Endothelial cell of umbilical vein (primary cell): ENCODE data around the gene DIS3L2. TPM values are rescaled to one million over a fixed set of nuclear protein-coding genes. Genes with fewer than 3 reads are reported as not detected.

Experiments used
- BruUV-seq: library from RNA; stranded (reverse); fragments of 400-500 nt; replicated peaks from 2 replicates; lab custom pipeline; 2021; lab: Mats Ljungman, UMichigan
- CTCF ChIA-PET: fragments of 300-600, 350-600 bp; sonication (Branson Sonifier 250); formaldehyde crosslinking; loops from one replicate; lab custom pipeline; 2021; ENCODE audit warnings: antibody characterized with exemption, inconsistent platforms; lab: Charles Lee
- POLR2A ChIA-PET: fragments of 300-600, 350-600 bp; sonication (Branson Sonifier 250); formaldehyde crosslinking; loops from one replicate; lab custom pipeline; 2021; ENCODE audit warnings: antibody characterized with exemption, inconsistent platforms; lab: Charles Lee
- DNase-seq: peaks from one replicate; pipeline ENCODE4 v3.0.0-alpha.2; 2011; ENCODE audit warnings: low read depth, low spot score
- FAIRE-seq: peaks from 2 replicates; lab custom pipeline; 2011; peaks lifted over from hg19 to GRCh38; lab: Jason Lieb, UNC
- H2AFZ ChIP-seq: 2 replicates; pipeline ENCODE4 v1.6.0; 2012; ENCODE audit warnings: low read depth, low read length, control low read depth, inconsistent platforms
- H3K27ac ChIP-seq: 2 replicates; pipeline ENCODE4 v1.5.1; 2011; ENCODE audit warnings: low read depth, mild to moderate bottlenecking, control low read depth, low read length, moderate library complexity; ENCODE audit not compliant: insufficient read depth
- H3K27me3 ChIP-seq, 2 experiments: 2 replicates each; pipeline versions ENCODE4 v1.6.0 to v1.6.1; 2011; ENCODE audit warnings: low read length in 2 of 2, mixed read lengths in 1 of 2; ENCODE audit not compliant: control insufficient read depth in 2 of 2, insufficient read depth in 2 of 2
- H3K36me3 ChIP-seq, 2 experiments: 2 replicates in 1 of 2; 3 replicates in 1 of 2; pipeline ENCODE4 v1.5.1; 2011; ENCODE audit warnings: low read length in 2 of 2, mild to moderate bottlenecking in 1 of 2, moderate library complexity in 1 of 2; ENCODE audit not compliant: control insufficient read depth in 2 of 2, insufficient read depth in 2 of 2; ENCODE audit errors: extremely low read depth in 1 of 2
- H3K4me1 ChIP-seq: 3 replicates; pipeline ENCODE4 v1.5.1; 2011; ENCODE audit warnings: mild to moderate bottlenecking, low read length; ENCODE audit not compliant: control insufficient read depth, insufficient read depth; ENCODE audit errors: extremely low read depth
- H3K4me2 ChIP-seq: 2 replicates; pipeline ENCODE4 v1.6.1; 2011; ENCODE audit warnings: low read length, control low read depth, mixed read lengths; ENCODE audit not compliant: insufficient read depth
- H3K4me3 ChIP-seq, 3 experiments: fragments of 200-600 bp in 1 of 3; sonication (generic), shearing (Covaris generic) in 1 of 3; replicated peaks in 1 of 3; 2 replicates each; pipeline ENCODE4 v1.5.1; 2011 to 2016; ENCODE audit warnings: control low read depth in 3 of 3, low read length in 3 of 3, mild to moderate bottlenecking in 2 of 3, inconsistent platforms in 1 of 3, low read depth in 1 of 3, moderate library complexity in 1 of 3; ENCODE audit not compliant: insufficient read depth in 1 of 3
- H3K79me2 ChIP-seq: 2 replicates; pipeline ENCODE4 v1.6.0; 2012; ENCODE audit warnings: low read length, inconsistent platforms; ENCODE audit not compliant: control insufficient read depth, insufficient read depth
- H3K9ac ChIP-seq: replicated peaks from 2 replicates; pipeline ENCODE3; 2011; ENCODE audit warnings: low read length, control low read depth; ENCODE audit not compliant: insufficient read depth; ENCODE audit errors: extremely low read depth
- H3K9me1 ChIP-seq: replicated peaks from 3 replicates; pipeline ENCODE4 v1.6.0; 2011; ENCODE audit warnings: mild to moderate bottlenecking, low read length; ENCODE audit not compliant: control insufficient read depth, insufficient read depth; ENCODE audit errors: extremely low read depth
- H3K9me3 ChIP-seq: replicated peaks from 2 replicates; pipeline ENCODE4 v1.5.1; 2012; ENCODE audit warnings: low read length, inconsistent platforms; ENCODE audit not compliant: control insufficient read depth, insufficient read depth
- H4K20me1 ChIP-seq: replicated peaks from 2 replicates; pipeline ENCODE3; 2011; ENCODE audit warnings: mild to moderate bottlenecking, low read length; ENCODE audit not compliant: control insufficient read depth, insufficient read depth; ENCODE audit errors: extremely low read depth
- EZH2 ChIP-seq: IDR thresholded peaks from 2 replicates; pipeline ENCODE4 v1.6.1; 2012; ENCODE audit warnings: borderline replicate concordance, low read depth, mild to moderate bottlenecking, moderate library complexity, low read length, inconsistent platforms; ENCODE audit not compliant: severe bottlenecking
- FOS ChIP-seq: IDR thresholded peaks from 2 replicates; pipeline ENCODE4 v1.6.1; 2011; ENCODE audit warnings: mild to moderate bottlenecking, low read length, moderate library complexity, borderline replicate concordance; ENCODE audit not compliant: insufficient read depth
- GATA2 ChIP-seq: IDR thresholded peaks from 2 replicates; pipeline ENCODE4 v1.7.0; 2011; ENCODE audit warnings: low read depth, mild to moderate bottlenecking, moderate library complexity, mixed read lengths, low read length; ENCODE audit not compliant: insufficient read length, insufficient read depth
- JUN ChIP-seq: IDR thresholded peaks from 2 replicates; pipeline ENCODE4 v1.6.1; 2011; ENCODE audit warnings: borderline replicate concordance, low read depth; ENCODE audit not compliant: insufficient read length, insufficient read depth
- MYC ChIP-seq: IDR thresholded peaks from one replicate; pipeline ENCODE4 v1.6.1; 2011; ENCODE audit warnings: mild to moderate bottlenecking, low read depth, low read length
- POLR2A ChIP-seq: IDR thresholded peaks from 2 replicates; pipeline ENCODE4 v1.6.1; 2012; ENCODE audit warnings: low read depth, mild to moderate bottlenecking, control low read depth, low read length
- POLR2AphosphoS5 ChIP-seq: IDR thresholded peaks from 2 replicates; pipeline ENCODE4 v1.6.1; 2012; ENCODE audit warnings: low read depth, mild to moderate bottlenecking, control low read depth, low read length, moderate library complexity; ENCODE audit not compliant: insufficient read depth
- dilution Hi-C: fragments of 300-500 bp; cut with MboI; formaldehyde crosslinking; loops from one replicate; pipeline ENCODE4 v1.15.0; 2019; ENCODE audit warnings: low sequenced_read_pairs; ENCODE audit not compliant: extremely low pct_ligation_motif_present
- intact Hi-C: fragments of 100-400 bp; cut with micrococcal nuclease; formaldehyde crosslinking; loops from one replicate; pipeline ENCODE4 v1.10.0; 2022
- polyA plus RNA-seq, 4 experiments: library from polyadenylated mRNA; depleted of rRNA in 3 of 4; stranded (reverse) in 3 of 4; unstranded in 1 of 4; fragments of >200 nt; gene quantifications; 2 replicates each; pipeline versions ENCODE4 v1.2.1 to v1.2.3, GENCODE V29; 2011 to 2012; ENCODE audit warnings: missing spikeins in 1 of 4
- total RNA-seq: library from RNA; stranded (reverse); gene quantifications from 2 replicates; pipeline ENCODE4 v1.2.3, GENCODE V29; 2021
- TF ChIP-seq, protein P1 (sequence below), 2 donors: IDR thresholded peaks; 1 replicate in 1 of 2; 2 replicates in 1 of 2; pipeline ENCODE4 v1.5.1; 2011; ENCODE audit warnings: low read length in 2 of 2, mild to moderate bottlenecking in 2 of 2, moderate library complexity in 2 of 2, control low read depth in 1 of 2, inconsistent platforms in 1 of 2, low read depth in 1 of 2; ENCODE audit not compliant: insufficient read depth in 1 of 2; ENCODE audit errors: extremely low read depth in 1 of 2
- TF ChIP-seq, protein P2 (sequence below): IDR thresholded peaks from 2 replicates; pipeline ENCODE4 v1.6.1; 2011; ENCODE audit not compliant: insufficient read depth, insufficient read length

The DIS3L2 gene
- total and polyA plus RNA-seq, 2 donors (not counting 3 experiments of a cell fraction or from before 2014, with no cell fraction given) = 14.6 to 31.2 TPM

DNA sequence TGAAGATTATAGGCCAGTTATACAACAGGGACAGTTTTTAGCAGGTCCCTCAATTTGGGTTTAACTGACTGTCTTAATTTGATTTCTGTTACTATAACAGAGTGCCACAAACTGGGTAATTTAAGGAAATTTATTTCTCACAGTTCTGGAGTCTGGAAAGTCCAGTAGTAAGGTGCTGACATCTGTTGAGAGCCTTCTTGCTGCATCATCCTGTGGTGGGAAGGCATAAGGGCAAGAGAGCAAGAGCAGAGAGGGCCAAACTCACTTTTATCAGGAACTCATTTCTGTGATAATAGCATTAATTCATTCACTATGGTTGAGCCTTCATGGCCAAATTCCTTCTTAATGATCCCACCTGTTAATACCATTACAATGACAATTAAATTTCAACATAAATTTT lies 36.5 kb downstream of the DIS3L2 start:
- Histone ChIP-seq H3K9me1 (no peaks in the 10 kb centered on the region), H3K4me3 (no peak overlapping the region), H3K27ac (no peak overlapping the region), H3K9ac (no peak overlapping the region), H3K9me3 (no peaks in the 10 kb centered on the region), H3K36me3 (no peaks in the 10 kb centered on the region), H3K4me2 (no peak overlapping the region), H2AFZ (no peak overlapping the region), H3K27me3 (no peaks in the 10 kb centered on the region), H4K20me1 (no peaks in the 10 kb centered on the region), H3K79me2 (peaks cover 15% of the 10 kb centered on the region), H3K4me1 (no peaks in the 10 kb centered on the region)
- intact Hi-C loops = no loop called here
- ChIA-PET CTCF (no interaction called here), POLR2A (no interaction called here)
- DNase-seq (no peak), FAIRE-seq (no peak)
- dilution Hi-C loops = no loop called here
- no TSS peak for BruUV-seq
- TF ChIP-seq, protein P1, sequence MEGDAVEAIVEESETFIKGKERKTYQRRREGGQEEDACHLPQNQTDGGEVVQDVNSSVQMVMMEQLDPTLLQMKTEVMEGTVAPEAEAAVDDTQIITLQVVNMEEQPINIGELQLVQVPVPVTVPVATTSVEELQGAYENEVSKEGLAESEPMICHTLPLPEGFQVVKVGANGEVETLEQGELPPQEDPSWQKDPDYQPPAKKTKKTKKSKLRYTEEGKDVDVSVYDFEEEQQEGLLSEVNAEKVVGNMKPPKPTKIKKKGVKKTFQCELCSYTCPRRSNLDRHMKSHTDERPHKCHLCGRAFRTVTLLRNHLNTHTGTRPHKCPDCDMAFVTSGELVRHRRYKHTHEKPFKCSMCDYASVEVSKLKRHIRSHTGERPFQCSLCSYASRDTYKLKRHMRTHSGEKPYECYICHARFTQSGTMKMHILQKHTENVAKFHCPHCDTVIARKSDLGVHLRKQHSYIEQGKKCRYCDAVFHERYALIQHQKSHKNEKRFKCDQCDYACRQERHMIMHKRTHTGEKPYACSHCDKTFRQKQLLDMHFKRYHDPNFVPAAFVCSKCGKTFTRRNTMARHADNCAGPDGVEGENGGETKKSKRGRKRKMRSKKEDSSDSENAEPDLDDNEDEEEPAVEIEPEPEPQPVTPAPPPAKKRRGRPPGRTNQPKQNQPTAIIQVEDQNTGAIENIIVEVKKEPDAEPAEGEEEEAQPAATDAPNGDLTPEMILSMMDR (IDR thresholded peaks at IDR 0.05; ENCODE audit: extremely low read depth in 1 of 2, insufficient read depth in 1 of 2, low read depth in 1 of 2, low read length in 2 of 2) = no peak
- TF ChIP-seq JUN (no peak), MYC (no peak), GATA2 (no peak), POLR2A (no peak), POLR2AphosphoS5 (no peak), FOS (no peak), EZH2 (no peak)
- TF ChIP-seq, protein P2, sequence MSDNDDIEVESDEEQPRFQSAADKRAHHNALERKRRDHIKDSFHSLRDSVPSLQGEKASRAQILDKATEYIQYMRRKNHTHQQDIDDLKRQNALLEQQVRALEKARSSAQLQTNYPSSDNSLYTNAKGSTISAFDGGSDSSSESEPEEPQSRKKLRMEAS = no peak
